GM10248 (cell line): ENCODE measurements around the gene PPARGC1A.

Experiments used
- CTCF ChIA-PET: fragments of 300-600 bp; sonication (Branson Sonifier 250); formaldehyde crosslinking; extraction: SDS; loops from one replicate; lab custom pipeline; 2021; ENCODE audit warnings: antibody characterized with exemption; lab: Yijun Ruan, JAX
- POLR2A ChIA-PET: fragments of 350-650 bp; sonication (Branson Sonifier 250); formaldehyde crosslinking; extraction: SDS; loops from one replicate; lab custom pipeline; 2020; ENCODE audit warnings: antibody characterized with exemption; lab: Yijun Ruan, JAX
- DNase-seq: peaks from one replicate; pipeline ENCODE4 v3.0.0; 2012; ENCODE audit errors: extremely low spot score
- TF ChIP-seq, protein P1 (sequence below): IDR thresholded peaks from 2 replicates; pipeline ENCODE4 v1.5.1; 2012; ENCODE audit warnings: mild to moderate bottlenecking, low read depth; ENCODE audit errors: extremely low read depth, missing control alignments, control extremely low read depth

The PPARGC1A gene

DNA sequence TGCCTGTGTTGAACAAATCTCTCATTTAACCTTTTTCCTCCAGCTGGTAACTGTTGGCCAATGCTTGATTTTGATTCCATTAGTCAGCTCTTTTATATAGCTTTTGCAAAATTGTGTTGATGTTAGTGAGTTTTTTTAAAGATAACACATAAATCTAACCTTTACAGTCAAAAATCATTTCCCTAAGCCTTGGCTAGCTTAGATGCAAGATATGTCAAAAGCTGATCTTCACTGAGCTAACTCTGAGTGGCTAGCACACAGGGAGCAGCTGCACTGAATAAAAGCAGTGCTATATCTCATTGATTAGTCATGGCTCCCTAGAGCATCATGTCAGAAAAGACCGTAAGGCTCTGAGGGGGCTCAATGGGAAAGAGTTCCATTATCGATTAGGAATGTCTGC is 78.7 kb downstream of the PPARGC1A start:
- TF ChIP-seq, protein P1, sequence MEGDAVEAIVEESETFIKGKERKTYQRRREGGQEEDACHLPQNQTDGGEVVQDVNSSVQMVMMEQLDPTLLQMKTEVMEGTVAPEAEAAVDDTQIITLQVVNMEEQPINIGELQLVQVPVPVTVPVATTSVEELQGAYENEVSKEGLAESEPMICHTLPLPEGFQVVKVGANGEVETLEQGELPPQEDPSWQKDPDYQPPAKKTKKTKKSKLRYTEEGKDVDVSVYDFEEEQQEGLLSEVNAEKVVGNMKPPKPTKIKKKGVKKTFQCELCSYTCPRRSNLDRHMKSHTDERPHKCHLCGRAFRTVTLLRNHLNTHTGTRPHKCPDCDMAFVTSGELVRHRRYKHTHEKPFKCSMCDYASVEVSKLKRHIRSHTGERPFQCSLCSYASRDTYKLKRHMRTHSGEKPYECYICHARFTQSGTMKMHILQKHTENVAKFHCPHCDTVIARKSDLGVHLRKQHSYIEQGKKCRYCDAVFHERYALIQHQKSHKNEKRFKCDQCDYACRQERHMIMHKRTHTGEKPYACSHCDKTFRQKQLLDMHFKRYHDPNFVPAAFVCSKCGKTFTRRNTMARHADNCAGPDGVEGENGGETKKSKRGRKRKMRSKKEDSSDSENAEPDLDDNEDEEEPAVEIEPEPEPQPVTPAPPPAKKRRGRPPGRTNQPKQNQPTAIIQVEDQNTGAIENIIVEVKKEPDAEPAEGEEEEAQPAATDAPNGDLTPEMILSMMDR, result no peak
- DNase-seq, result no peak
- CTCF ChIA-PET, result no interaction called here
- POLR2A ChIA-PET, result no interaction called here

DNA sequence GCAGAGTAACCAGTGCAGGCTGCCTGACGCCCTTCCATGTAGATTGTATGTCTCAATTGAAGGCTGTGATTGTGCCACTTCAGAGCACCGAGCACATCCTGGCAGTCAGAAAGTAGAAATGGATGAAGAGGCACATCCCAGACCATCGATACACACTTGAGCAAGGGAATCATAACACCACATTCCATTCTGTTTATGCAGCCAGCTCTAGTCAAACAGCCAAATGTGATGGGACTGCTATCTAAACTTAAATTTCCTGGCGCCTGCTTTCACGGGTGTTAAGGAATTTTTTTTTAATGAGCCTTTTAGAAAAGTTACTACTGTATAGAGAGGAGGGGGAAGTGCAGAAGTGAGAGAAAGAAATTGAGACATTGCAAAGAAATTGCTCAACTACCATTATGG is 84.4 kb downstream of the PPARGC1A start:
- no peak for DNase-seq
- POLR2A ChIA-PET, result no interaction called here
- CTCF ChIA-PET, result interaction anchor here (0.6 to 0.9 kb wide), 2 partner anchors 25 to 279 kb away, joined by 3 read pairs; no protein-coding TSS in a partner anchor
- TF ChIP-seq, protein P1, result no peak

DNA sequence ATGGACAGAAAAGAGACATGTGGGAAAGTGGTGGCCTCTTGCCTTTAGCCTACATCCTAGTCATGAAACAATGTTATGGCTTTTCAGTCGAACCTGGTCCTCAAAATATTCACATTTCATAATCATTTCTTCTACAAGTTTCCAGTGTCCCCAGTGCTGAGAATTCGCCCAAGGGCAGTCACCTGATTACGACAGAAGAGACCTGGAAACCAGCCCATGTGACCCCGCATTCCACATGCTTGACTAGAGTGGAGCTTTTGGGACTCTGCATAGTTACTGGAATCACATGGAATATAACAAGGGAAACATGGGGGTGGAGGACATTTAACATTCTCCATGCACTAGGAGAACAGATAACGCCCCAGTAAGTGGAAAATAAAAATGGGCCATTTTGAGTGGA is 100.1 kb downstream of the PPARGC1A start:
- TF ChIP-seq, protein P1, result no peak
- ChIA-PET CTCF (no interaction called here), POLR2A (no interaction called here)
- DNase-seq, result no peak

DNA sequence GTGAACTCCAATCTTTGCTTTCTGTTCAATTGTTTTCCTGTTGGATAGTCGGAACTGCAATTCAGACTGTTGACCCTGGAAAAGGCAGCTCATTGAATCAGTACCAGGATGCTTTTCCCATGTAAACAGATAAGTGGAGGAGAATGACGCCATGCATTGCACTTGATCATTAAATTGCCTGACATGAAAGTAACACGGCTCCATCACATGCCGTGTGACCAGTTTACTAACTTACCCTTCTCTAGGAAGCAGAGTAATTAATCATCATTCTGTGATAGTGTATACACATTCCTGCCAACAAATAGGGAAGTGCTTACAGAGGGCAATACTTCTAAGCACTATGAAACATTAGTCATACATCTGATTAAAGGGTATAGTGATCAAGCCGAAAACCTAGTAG is 101.4 kb downstream of the PPARGC1A start:
- TF ChIP-seq, protein P1, result no peak
- CTCF ChIA-PET, result interaction anchor here (1.1 kb wide), 1 partner anchor 40 kb away, joined by 3 read pairs; no protein-coding TSS in a partner anchor
- no peak for DNase-seq
- POLR2A ChIA-PET, result no interaction called here

DNA sequence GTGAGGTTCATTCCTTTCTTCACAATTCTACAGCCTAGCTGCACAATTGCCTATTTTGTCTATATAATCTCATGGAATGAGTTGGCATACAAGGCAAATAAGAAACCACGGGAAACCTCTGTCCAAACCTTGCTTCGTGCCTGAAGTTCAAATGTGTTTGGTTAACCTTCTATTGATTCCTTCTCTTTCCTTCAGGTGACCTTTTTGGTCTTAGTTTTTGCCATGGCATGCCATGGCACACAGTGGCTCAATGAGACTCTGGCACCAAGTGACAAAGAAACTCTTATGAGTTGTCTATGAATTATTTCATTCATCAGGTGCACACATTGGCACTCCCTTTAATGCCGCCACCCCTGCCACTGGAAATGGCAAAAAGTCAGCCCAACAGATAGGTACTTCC is 101.8 kb downstream of the PPARGC1A start:
- no peak for DNase-seq
- TF ChIP-seq, protein P1, result no peak
- CTCF ChIA-PET, result interaction anchor here (1.1 kb wide), 1 partner anchor 41 kb away, joined by 3 read pairs; no protein-coding TSS in a partner anchor
- POLR2A ChIA-PET, result no interaction called here

DNA sequence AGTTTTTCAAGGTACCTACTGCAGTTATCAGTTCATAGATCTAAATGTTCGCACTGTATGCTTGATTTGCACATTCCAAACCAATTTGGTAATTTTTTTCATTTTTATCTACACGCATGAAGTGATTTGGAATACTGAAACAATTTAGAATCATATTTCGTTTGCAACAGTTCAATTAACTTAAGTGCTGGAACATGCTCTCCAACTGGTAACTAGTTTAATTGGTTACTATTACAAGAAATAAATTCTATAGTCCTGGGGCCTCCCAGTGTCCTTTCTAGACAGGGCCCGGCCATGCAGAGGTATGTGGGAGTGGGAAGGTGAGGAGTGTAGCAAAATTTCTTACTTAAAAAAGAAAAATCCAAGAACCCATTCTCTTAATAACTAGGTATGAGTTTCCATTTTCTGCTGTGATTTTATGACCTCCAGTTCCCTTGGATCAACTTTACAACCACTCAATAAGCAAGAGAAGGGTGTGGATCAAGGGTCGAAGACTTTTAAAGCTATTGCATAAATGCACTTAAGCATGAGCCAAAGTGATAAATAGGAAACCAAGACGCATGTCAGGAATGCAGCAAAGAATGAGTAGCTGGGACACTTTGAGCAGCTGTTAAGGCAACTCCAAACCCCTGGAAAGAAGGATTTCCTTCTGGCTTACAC is 106.9 kb downstream of the PPARGC1A start:
- DNase-seq, result no peak
- POLR2A ChIA-PET, result no interaction called here
- CTCF ChIA-PET, result interaction anchor here (1.4 kb wide), 1 partner anchor 12 kb away, joined by 3 read pairs; no protein-coding TSS in a partner anchor
- TF ChIP-seq, protein P1, result no peak
